HG03039 (cell line): ENCODE data around the gene UBAP2.
A peak's percentile ranks its signal among the peaks of the same experiment; 100 is the strongest.

Experiments
- ATAC-seq: cut with Tn5 transposase; IDR thresholded peaks from one replicate; pipeline ENCODE4 v1.9.1; 2021; ENCODE audit warnings: mild to moderate bottlenecking, moderate library complexity; ENCODE audit not compliant: unreplicated experiment

Gene UBAP2, protein sequence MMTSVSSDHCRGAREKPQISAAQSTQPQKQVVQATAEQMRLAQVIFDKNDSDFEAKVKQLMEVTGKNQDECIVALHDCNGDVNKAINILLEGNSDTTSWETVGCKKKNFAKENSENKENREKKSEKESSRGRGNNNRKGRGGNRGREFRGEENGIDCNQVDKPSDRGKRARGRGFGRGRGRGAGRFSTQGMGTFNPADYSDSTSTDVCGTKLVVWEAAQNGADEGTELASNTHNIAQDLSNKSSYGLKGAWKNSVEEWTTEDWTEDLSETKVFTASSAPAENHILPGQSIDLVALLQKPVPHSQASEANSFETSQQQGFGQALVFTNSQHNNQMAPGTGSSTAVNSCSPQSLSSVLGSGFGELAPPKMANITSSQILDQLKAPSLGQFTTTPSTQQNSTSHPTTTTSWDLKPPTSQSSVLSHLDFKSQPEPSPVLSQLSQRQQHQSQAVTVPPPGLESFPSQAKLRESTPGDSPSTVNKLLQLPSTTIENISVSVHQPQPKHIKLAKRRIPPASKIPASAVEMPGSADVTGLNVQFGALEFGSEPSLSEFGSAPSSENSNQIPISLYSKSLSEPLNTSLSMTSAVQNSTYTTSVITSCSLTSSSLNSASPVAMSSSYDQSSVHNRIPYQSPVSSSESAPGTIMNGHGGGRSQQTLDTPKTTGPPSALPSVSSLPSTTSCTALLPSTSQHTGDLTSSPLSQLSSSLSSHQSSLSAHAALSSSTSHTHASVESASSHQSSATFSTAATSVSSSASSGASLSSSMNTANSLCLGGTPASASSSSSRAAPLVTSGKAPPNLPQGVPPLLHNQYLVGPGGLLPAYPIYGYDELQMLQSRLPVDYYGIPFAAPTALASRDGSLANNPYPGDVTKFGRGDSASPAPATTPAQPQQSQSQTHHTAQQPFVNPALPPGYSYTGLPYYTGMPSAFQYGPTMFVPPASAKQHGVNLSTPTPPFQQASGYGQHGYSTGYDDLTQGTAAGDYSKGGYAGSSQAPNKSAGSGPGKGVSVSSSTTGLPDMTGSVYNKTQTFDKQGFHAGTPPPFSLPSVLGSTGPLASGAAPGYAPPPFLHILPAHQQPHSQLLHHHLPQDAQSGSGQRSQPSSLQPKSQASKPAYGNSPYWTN

DNA sequence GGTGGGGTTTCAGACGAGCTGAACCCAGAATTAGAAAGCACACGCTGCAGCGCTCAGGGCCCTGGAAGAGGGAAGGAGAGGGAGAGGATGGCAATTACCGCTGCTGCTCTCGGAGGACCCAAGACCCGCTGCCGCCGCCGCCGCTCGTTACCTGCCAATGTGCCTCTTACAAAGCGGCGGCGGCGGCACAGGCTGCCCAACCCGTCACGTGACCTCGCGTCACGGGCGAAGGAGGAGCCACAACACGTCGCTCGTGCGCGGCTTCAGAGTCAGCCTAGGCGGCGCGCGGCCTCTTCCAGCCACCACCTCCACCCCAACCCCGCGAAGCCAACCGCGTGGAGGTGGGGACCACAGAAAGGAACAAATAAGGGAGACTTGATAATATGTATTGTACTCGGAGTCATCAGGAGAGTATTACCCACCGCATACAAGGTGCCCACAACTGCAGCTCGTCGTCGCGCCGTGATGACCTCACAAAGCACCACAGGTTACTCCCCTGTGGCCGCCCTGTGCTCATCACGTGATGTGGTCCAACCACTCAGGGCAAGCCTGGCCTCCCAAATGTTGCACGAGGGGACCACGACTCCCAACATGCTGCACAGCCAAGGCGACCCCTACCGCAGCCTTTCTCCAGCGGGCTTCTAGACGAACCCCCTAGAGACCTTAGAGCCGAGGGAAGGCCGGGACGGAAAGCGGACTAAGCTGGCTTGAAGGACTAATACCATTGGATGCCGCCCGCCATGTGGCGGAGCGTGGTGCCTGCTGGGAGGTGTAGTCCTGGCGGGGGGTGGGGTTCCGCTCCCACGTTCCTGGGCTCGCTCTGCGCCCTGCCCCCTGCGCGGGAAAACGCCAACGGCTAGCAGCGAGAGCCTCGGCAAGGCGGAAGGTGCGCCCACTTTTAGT lies at the start of gene UBAP2:
UBAP2 (minus strand) TSS at position 161 of the 903 bp plus-strand sequence. CDS start 31,739 bp downstream, outside the sequence.
- ATAC-seq, result peak; percentile 66

DNA sequence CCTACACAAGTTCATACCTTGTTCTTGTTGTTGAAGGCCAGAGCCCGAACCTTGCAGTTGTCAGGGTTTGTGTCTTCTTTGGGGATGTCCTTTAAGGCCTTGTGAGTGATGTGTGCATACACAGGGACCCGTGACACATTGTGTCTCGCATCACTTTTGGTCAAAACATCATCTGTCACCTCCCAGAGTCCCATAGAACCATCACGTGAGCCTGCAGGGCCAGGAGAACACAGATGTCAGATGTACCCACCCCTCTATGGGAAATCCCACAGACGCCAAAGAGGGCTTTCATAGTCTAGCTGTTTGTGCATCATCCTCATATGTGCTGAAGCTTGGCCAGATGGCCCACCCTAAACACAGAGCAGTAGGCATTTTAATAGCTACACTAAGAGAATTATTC lies 49.6 kb upstream of the UBAP2 start:
- peak; percentile 54 for ATAC-seq

DNA sequence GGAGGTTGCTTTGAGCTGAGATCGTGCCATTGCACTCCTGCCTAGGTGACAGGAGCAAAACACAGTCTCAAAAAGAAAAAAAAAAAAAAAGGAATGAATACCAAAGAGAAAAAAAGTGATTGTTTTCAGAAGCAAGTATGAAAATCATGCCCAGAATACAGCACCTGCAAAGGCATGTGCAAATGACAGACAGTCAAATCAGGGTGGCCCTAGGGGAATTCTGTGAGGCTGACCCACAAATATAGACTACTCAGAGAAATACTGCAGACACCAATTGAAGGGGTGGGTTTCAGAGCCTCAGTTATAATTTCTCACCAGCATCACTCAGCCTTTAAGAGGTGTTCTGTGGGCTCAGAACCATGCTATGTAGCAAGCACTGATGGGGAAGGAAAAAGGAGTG lies 49.2 kb upstream of the UBAP2 start:
- ATAC-seq, result no peak

DNA sequence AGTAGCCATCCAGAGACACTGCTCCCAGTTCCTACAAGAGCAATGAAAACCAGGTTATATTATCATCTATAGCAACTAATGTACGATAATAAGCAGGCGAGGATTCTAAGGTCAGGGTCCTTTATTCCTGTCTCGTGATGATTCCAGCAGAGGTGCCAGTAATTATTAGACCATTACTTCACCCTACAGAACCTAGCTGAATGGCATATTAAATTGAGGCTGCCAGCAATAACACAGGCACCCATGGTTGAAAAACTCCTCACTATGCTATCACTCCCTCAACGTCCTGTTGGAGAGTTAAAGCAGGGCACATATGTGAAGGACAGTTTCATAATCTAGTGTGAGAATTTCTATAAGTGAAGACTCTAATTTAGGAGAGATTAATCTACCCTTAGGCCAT lies 48.1 kb upstream of the UBAP2 start:
- no peak for ATAC-seq

DNA sequence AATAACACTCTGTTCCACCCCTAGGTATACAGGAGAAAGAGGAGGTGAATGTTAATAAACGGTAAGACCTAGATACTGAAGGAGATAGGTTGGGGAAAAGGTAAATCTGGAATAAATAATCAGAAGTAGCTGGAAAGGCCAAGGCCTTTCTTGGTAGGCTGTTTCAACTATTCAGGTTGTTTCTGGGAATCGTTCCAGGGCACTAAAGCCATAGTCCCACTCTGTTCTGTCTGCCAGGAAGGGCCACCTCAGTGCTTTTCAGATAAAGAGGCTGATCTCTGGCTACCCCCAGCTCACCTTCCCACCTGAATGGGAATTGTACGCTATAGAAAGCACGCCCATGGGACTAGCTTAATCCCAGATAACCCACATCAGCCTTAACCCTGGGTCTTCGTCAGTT lies 44.9 kb upstream of the UBAP2 start:
- no peak for ATAC-seq

DNA sequence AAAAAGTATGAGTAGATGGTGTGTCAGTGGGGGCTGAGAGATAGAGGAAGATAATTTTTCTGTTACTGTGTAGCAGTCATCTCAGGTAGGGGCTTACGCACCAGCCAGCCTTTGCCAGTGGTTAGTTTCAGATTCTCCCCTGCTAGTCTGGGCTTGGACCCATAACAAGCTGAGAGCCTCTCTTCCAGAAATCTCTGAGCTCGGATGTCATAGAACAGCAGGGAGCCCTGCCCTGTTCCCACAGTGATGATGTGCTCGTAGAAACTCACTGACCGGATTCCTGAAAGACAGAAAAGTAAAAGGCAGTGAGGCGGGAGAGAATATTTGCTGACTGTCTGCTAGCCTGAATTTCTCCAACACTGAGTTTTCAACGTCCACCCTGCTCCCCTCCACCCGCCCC lies 40.6 kb upstream of the UBAP2 start:
- ATAC-seq, result no peak

DNA sequence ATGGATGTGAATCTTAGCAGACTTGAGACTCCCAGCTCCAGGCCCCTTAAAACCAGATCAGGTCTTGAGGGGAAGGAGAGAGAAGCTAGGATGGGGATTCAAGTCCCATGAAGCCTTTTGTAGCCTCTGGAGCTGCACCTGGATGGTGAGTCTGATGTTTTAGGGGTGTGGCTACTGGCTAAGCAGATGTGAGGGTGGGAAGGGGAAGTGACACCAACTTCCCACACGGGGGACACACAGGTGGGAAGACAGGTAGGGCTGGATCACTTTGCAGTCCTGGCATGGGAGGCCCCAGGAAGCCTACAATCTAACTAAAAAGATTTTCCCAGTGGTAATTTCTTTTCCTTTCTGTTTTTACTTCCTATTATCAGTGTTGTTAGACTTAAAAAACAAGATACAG lies 38.7 kb upstream of the UBAP2 start:
- no peak for ATAC-seq

DNA sequence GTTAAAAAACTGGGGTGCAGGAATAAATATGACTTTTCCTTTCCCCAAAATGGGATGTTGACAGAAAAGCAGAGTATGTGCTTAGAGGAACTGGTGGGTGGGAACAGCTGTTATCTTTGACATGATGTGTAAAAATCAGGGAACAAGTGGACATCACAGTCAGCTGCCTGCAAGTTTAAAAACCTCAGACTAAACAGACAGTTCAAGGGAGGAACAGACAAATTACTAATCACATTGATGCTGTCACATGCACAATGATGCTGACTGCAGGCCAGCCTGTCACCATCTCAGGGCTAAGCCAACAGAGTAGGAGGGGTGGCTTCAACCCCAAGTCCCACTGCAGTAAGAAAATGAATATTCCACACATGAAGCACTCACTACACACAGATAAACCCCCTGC lies 38.2 kb upstream of the UBAP2 start:
- ATAC-seq, result no peak

DNA sequence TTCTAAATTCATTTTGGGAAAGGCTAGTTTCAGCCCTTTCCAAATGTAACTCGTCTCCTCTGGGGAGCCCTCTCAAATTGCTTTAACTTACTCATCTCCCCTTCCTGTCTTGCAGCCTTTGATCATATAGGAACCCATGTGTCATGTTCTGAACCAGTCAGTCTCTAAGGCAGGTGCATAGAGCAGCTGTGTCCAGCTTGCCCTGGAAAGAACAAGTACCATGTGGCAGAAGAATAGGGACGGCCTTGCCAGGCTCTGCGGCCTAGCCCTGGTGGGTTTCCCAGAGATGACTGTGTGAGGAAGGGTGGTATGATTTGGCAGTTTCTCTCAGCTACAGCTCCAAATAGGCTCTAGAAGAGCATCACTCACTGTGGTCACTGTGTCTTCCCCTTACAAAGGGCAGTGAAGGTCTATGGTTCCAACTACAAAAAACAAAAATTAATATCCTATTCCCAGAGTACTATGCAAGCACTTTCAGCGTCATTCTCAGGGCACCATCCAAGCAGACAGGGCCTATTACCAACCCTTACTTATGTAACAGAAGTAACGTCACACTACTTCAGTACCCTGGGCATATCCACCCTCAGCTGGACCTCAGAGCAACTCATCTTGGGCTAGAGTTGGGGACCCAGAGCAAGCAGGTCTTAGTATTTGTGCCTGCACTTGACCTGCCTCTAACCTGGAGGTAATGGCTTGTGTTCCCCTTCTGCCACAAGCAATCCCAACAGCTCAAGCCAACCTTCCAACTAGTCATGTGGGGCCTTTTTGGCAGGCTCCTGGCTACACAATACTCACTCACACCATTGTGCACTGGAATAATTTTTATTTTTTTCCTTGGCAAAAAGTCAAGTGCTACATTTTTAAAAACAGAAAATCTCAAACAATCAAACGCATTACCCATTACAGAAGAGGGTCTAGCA lies 37.2 kb upstream of the UBAP2 start:
- ATAC-seq, result no peak

DNA sequence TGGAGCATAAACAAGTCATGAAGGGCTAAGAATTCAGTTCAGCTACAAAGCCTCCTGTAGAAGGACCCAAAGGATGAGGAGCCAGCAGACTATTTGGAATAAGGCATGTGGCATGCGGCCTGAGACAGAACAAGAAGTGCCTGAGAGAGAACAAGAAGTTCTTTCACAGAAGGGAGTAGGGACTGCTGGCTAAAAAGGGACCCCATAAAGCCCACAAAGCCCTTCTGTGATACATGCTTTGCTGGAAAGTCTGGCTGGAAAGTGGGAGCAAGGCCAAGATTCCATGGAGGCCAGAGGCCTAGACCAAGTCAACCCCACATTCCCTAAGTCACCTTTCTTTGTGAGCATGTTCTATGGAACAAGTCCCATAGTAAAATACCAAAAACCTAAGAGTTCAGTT lies 35.9 kb upstream of the UBAP2 start:
- no peak for ATAC-seq

DNA sequence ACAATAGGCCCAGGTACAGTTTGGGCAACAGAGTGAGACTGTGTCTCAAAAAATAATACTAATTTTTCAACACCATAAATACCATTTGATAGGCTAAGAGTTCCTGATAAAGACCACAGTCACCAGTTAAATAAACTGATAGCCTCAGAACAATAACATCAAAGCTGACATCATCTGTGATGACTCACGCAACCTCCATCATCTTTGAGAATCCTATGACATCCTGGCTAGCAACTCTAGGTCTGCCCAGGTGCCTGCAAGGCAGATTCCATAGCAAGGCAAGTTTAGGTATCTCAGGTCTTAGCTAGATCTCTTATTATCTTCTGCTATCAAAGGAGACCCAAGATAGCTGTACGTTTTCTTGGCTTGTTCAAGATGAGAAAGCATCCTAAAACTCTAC lies 30.5 kb upstream of the UBAP2 start:
- ATAC-seq, result no peak

DNA sequence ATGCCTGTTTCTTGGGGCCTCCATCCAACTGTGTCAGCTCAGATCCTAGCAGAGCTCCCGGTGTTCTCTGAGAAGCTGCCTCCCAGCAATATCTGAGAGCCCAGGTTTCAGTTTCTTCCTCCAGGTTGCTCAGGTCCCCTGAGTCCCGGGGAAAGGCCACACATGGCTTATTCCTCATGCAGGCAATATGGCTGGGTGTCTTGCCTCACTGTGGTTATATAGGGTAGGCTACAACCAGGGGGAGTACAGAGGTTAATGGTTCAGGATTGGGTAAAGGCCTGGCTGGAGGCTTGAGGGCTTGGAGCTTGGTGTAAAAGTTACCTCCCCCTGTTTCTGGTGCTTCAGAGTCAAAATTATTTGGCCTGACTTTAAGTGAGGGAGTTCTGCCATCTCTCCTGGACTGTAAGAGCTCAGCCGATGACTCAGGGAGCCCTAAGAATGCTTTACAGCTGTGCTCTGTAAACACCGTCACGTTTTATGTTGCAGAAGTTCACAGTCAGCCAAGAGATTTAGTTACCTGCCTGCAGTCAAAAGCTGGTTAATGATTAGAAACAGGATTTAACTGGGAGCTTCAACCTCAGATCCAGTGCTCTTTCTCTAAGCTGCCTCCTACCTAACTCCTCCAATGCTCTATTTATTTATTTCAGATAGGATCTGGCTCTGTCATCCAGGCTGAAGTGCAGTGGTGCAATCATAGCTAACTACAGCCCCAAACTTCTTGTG lies 24.3 kb upstream of the UBAP2 start:
- no peak for ATAC-seq

DNA sequence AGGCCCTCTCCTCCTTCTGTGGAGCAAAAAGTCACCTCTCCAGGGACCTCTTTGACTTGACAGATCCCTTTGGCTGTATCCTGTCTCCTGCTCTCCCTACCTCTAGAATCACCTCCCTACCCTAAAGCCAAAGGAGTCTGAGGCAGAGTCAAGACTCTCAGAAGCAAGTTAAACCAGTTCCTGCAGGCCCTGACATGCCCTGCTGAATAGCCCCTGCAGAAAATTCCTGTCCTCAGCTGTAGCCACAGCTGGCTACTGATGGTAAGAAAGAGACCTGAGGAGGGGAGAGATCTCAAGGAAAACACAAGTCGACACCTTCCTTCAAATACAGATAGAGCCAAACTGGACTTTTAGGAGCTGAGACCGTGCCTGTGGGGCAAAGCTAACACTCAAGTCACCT lies 23.7 kb upstream of the UBAP2 start:
- ATAC-seq, result no peak

DNA sequence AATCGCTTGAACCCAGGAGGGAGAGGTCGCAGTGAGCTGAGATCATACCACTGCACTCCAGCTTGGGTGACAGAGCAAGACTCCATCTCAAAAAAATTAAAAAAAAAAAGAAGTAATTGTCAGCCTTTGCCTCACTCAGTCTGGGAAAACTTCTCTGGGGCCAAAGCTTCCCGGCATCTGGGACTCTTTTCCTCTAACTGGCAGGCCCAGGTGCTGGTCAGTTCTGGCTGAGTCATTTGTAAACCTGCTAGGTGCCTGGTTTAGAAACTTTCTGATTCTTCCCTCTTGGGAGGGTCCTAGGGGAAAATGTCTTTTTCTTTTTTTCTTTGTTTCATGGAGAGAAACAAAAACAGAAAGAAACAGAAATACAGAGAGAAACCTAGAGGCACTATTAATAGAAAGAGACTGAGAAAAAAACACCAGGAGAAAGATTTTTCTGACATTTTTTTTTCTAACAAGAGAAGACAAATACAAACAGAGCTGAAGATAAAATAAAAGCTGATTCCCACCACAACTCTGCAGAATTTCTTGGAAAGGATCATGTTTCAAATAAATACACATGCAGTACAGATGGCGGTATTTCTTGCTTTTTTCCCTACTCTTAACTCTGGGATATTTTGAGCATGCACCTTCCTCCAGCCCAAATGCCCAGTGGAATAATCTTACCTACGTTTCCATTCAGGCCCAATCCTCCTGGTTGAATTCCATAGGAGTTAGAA lies 22.1 kb upstream of the UBAP2 start:
- no peak for ATAC-seq

DNA sequence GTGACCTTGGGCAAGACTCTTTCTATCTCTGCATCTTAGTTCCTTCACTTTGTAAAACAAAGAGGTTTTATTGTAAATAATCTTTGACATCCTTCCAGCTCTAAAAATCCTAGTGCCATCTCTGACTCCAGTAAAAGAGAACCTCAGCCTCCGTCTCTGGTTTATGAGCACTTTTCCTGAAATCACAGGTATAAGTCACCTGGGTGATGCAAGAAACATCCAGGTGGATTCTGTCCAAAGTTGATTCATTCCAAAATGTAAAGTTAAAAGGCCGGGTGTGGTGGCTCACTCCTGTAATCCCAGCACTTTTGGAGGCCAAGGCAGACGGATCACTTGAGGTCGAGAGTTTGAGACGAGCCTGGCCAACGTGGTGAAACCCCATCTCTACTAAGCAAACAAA lies 21.1 kb upstream of the UBAP2 start:
- no peak for ATAC-seq

DNA sequence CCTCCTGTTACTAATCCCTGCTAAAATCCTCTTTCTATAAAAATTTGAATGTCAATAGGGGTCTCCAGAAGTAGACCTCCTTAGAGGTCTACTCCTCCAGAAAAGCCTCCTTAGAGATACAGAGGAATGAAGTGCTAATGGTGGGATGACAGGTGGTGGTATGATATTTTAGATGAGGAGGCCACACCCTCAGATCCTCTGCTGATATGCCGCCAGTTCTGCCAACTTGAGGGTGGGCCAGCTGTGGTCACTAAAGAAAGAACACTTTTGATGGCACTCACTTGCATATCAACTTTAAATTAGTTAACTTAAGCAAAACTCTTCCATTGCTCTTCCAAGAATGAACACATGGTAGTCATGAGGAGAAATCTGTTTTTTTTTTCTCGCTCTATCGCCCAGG lies 16.9 kb upstream of the UBAP2 start:
- ATAC-seq, result no peak

DNA sequence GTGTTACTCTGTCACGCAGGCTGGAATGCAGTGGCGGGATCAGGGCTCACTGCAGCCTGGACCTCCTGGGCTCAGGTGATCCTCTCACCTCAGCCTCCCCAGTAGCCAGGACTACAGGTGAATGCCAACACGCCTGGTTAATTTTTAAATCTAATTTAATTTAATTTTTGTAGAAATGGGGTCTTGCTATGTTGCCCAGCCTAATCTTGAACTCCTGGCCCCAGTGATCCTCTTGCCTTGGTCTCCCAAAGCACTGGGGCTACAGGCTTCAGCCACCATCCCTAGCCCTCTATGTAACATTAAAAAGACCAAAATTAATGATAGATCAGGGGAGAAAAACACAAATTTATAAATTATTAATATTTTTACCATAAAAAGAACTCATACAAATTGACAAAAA lies 11.3 kb upstream of the UBAP2 start:
- no peak for ATAC-seq

DNA sequence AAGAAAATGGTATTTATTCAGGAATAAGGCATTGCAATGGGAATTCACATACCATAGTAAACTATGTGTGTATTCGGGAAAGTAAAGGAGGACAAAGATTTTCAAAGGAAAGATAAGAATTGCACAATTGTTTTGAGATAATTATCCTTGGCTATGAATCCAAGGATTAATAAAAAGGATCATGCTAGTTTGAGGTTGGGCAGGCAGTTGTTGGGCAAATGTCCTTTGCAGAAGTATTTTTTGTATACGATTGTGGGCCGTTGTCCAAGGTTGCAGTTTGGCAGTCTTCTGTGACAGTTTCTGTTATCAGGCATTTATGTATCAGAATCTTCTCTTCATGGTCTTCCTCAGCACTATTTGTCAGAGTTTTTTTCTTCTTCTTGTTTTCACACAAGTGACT lies 10.6 kb upstream of the UBAP2 start:
- no peak for ATAC-seq
